GM19468 (cell line): Measurements from ENCODE around the gene POMT1.
"Not testable (repeated sequence)": the region's sequence is repeated elsewhere in the genome, so short reads cannot be mapped to it uniquely, and the experiment has no call there.

Experiments
- ATAC-seq: cut with Tn5 transposase; IDR thresholded peaks from one replicate; pipeline ENCODE4 v1.9.1; 2021; ENCODE audit warnings: mild to moderate bottlenecking, moderate library complexity, moderate number of reproducible peaks; ENCODE audit not compliant: unreplicated experiment; ENCODE audit errors: extremely low read depth

POMT1 gene

GRCh38 chr9:131502781-131503625 is at the start of gene POMT1:
POMT1 (plus strand) TSS chr9:131502918; CDS start chr9:131504219, 1,301 bp downstream.
- peak; percentile 53 for ATAC-seq

GRCh38 chr9:131454028-131454427 is 48.7 kb upstream of the POMT1 start:
- ATAC-seq, result no peak

- not testable (repeated sequence) for ATAC-seq
Measured at GRCh38 chr9:131455655-131456054, 47.1 kb upstream of the POMT1 start.

GRCh38 chr9:131457746-131458145 is 45.0 kb upstream of the POMT1 start:
- ATAC-seq, result no peak

- no peak for ATAC-seq
Measured at GRCh38 chr9:131459056-131459455, 43.7 kb upstream of the POMT1 start.

- ATAC-seq, result no peak
Measured at GRCh38 chr9:131461166-131461565, 41.6 kb upstream of the POMT1 start.

- no peak for ATAC-seq
Measured at GRCh38 chr9:131464354-131465000, 38.2 kb upstream of the POMT1 start.

GRCh38 chr9:131465401-131465800 is 37.3 kb upstream of the POMT1 start:
- no peak for ATAC-seq

- no peak for ATAC-seq
Measured at GRCh38 chr9:131467214-131467935, 35.3 kb upstream of the POMT1 start.

- no peak for ATAC-seq
Measured at GRCh38 chr9:131468031-131468430, 34.7 kb upstream of the POMT1 start.

- ATAC-seq, result no peak
Measured at GRCh38 chr9:131469356-131469755, 33.4 kb upstream of the POMT1 start.

- no peak for ATAC-seq
Measured at GRCh38 chr9:131469951-131470350, 32.8 kb upstream of the POMT1 start.

GRCh38 chr9:131470581-131470991 is 32.1 kb upstream of the POMT1 start:
- ATAC-seq, result no peak

GRCh38 chr9:131472085-131472484 is 30.6 kb upstream of the POMT1 start:
- ATAC-seq, result not testable (repeated sequence)

GRCh38 chr9:131473198-131473885 is 29.4 kb upstream of the POMT1 start:
- ATAC-seq, result no peak

- no peak for ATAC-seq
Measured at GRCh38 chr9:131473891-131474290, 28.8 kb upstream of the POMT1 start.

GRCh38 chr9:131474711-131475110 is 28.0 kb upstream of the POMT1 start:
- ATAC-seq, result no peak

GRCh38 chr9:131475111-131475955 is 27.4 kb upstream of the POMT1 start:
- no peak for ATAC-seq

GRCh38 chr9:131475956-131476776 is 26.6 kb upstream of the POMT1 start:
- ATAC-seq, result no peak
